ENCODE measurements around the gene CYP21A2. TPM values are rescaled to one million over a fixed set of nuclear protein-coding genes. Genes with fewer than 3 reads are reported as not detected.
"Not testable (repeated sequence)": the region's sequence is repeated elsewhere in the genome, so short reads cannot be mapped to it uniquely, and the experiment has no call there.

Gene CYP21A2
- total RNA-seq, 3 donors from 2014 or later (not counting 1 experiment from before 2014, with no cell fraction given): 0.28 to 0.43 TPM; not detected in 1

- intact Hi-C loops (cut with micrococcal nuclease); H3K9me3 Mint-ChIP-seq; H3K4me1 ChIP-seq (ENCODE audit: control insufficient read depth, insufficient read depth, low read length); H3K9me3 ChIP-seq (ENCODE audit: control insufficient read depth, insufficient read depth, low read length); H3K4me3 ChIP-seq (ENCODE audit: low read length); H3K27me3 ChIP-seq (ENCODE audit: control insufficient read depth, insufficient read depth, low read length); H3K4me3 Mint-ChIP-seq; ATAC-seq; H3K36me3 ChIP-seq (ENCODE audit: control insufficient read depth, insufficient read depth, low read length); H3K36me3 Mint-ChIP-seq; H3K27me3 Mint-ChIP-seq (ENCODE audit: low read depth in 2 of 2); H3K4me1 Mint-ChIP-seq; DNase-seq; H3K27ac Mint-ChIP-seq; H3K27ac ChIP-seq (ENCODE audit: low read length): not testable (repeated sequence)
- WGBS (ENCODE audit: insufficient coverage): 91% methylated on average over 19 of the region's 21 CpGs
Observed at GRCh38 chr6:32055756-32056155, 17.5 kb downstream of the CYP21A2 start.

- Mint-ChIP-seq H3K27ac (no peak overlapping the region), H3K4me3 (no peak overlapping the region), H3K9me3 (no peaks in the 10 kb centered on the region), H3K4me1 (no peaks in the 10 kb centered on the region), H3K27me3 (ENCODE audit: low read depth in 2 of 2) (peaks cover 0 to 5% of the 10 kb centered on the region in 2 donors), H3K36me3 (no peaks in the 10 kb centered on the region)
- 96% methylated on average over 5 of the region's 7 CpGs for WGBS (ENCODE audit: insufficient coverage)
- ATAC-seq: no peak
- no peak for TF ChIP-seq CTCF (IDR thresholded peaks at IDR 0.05)
- H3K4me1 ChIP-seq (ENCODE audit: control insufficient read depth, insufficient read depth, low read length): no peaks in the 10 kb centered on the region
- H3K27ac ChIP-seq (ENCODE audit: low read length): no peak overlapping the region
- no peak overlapping the region for H3K4me3 ChIP-seq (ENCODE audit: low read length)
- no peak for DNase-seq
- intact Hi-C loops (cut with micrococcal nuclease): no loop called here
- H3K27me3 ChIP-seq (ENCODE audit: control insufficient read depth, insufficient read depth, low read length): no peaks in the 10 kb centered on the region
- H3K9me3 ChIP-seq (ENCODE audit: control insufficient read depth, insufficient read depth, low read length): no peaks in the 10 kb centered on the region
- H3K36me3 ChIP-seq (ENCODE audit: control insufficient read depth, insufficient read depth, low read length): no peaks in the 10 kb centered on the region
Observed at GRCh38 chr6:32056254-32056653, 18.0 kb downstream of the CYP21A2 start.

- H3K27me3 ChIP-seq (ENCODE audit: control insufficient read depth, insufficient read depth, low read length): no peaks in the 10 kb centered on the region
- WGBS (ENCODE audit: insufficient coverage): 90% methylated on average over 17 of the region's 17 CpGs
- no peak overlapping the region for H3K27ac ChIP-seq (ENCODE audit: low read length)
- ATAC-seq (no peak), DNase-seq (no peak)
- H3K9me3 Mint-ChIP-seq: no peaks in the 10 kb centered on the region
- no peak overlapping the region for H3K4me3 ChIP-seq (ENCODE audit: low read length)
- no peaks in the 10 kb centered on the region for H3K4me1 ChIP-seq (ENCODE audit: control insufficient read depth, insufficient read depth, low read length)
- H3K27me3 Mint-ChIP-seq (ENCODE audit: low read depth in 2 of 2): peaks cover 0 to 2% of the 10 kb centered on the region in 2 donors
- intact Hi-C loops (cut with micrococcal nuclease): no loop called here
- no peak for TF ChIP-seq CTCF (IDR thresholded peaks at IDR 0.05)
- H3K4me3 Mint-ChIP-seq: no peak overlapping the region
- no peaks in the 10 kb centered on the region for H3K4me1 Mint-ChIP-seq
- no peaks in the 10 kb centered on the region for H3K9me3 ChIP-seq (ENCODE audit: control insufficient read depth, insufficient read depth, low read length)
- H3K36me3 ChIP-seq (ENCODE audit: control insufficient read depth, insufficient read depth, low read length): no peaks in the 10 kb centered on the region
- H3K27ac Mint-ChIP-seq: no peak overlapping the region
- no peaks in the 10 kb centered on the region for H3K36me3 Mint-ChIP-seq
Observed at GRCh38 chr6:32057966-32058365, 19.8 kb downstream of the CYP21A2 start.

GRCh38 chr6:32058511-32058963 is 20.3 kb downstream of the CYP21A2 start:
- no peak for DNase-seq
- Mint-ChIP-seq H3K4me1 (no peaks in the 10 kb centered on the region), H3K9me3 (no peaks in the 10 kb centered on the region), H3K27me3 (ENCODE audit: low read depth in 2 of 2) (peaks cover 0 to 2% of the 10 kb centered on the region in 2 donors), H3K36me3 (no peaks in the 10 kb centered on the region), H3K4me3 (no peak overlapping the region), H3K27ac (no peak overlapping the region)
- Histone ChIP-seq H3K27ac (ENCODE audit: low read length) (no peak overlapping the region), H3K4me1 (ENCODE audit: control insufficient read depth, insufficient read depth, low read length) (no peaks in the 10 kb centered on the region), H3K4me3 (ENCODE audit: low read length) (no peak overlapping the region), H3K27me3 (ENCODE audit: control insufficient read depth, insufficient read depth, low read length) (no peaks in the 10 kb centered on the region), H3K9me3 (ENCODE audit: control insufficient read depth, insufficient read depth, low read length) (no peaks in the 10 kb centered on the region), H3K36me3 (ENCODE audit: control insufficient read depth, insufficient read depth, low read length) (no peaks in the 10 kb centered on the region)
- no peak for TF ChIP-seq CTCF (IDR thresholded peaks at IDR 0.05)
- intact Hi-C loops (cut with micrococcal nuclease): no loop called here
- no peak for ATAC-seq
- 85% methylated on average over 11 of the region's 11 CpGs for WGBS (ENCODE audit: insufficient coverage)
